HG03520 (cell line): ENCODE measurements around the gene HHATL.
"Not testable (repeated sequence)": the region's sequence is repeated elsewhere in the genome, so short reads cannot be mapped to it uniquely, and the experiment has no call there.

Experiments used
- ATAC-seq: cut with Tn5 transposase; IDR thresholded peaks from one replicate; pipeline ENCODE4 v1.9.1; 2021; ENCODE audit warnings: mild to moderate bottlenecking, moderate library complexity; ENCODE audit not compliant: unreplicated experiment

Gene HHATL

GRCh38 chr3:42734263-42734860, 31.8 kb upstream of the HHATL start:
- ATAC-seq = no peak

- ATAC-seq = no peak
These were observed 31.1 kb upstream of the HHATL start for GRCh38 chr3:42733501-42734262.

GRCh38 chr3:42732829-42733459, 30.3 kb upstream of the HHATL start:
- ATAC-seq = no peak

- ATAC-seq = no peak
These were observed 29.7 kb upstream of the HHATL start for GRCh38 chr3:42732196-42732828.

- no peak for ATAC-seq
These were observed 29.0 kb upstream of the HHATL start for GRCh38 chr3:42731476-42732195.

GRCh38 chr3:42730706-42731420, 28.3 kb upstream of the HHATL start:
- ATAC-seq = no peak

- ATAC-seq = no peak
These were observed 27.7 kb upstream of the HHATL start for GRCh38 chr3:42730294-42730693.

- ATAC-seq = no peak
These were observed 27.0 kb upstream of the HHATL start for GRCh38 chr3:42729404-42730145.

- ATAC-seq = no peak
These were observed 26.2 kb upstream of the HHATL start for GRCh38 chr3:42728668-42729364.

GRCh38 chr3:42728056-42728455, 25.5 kb upstream of the HHATL start:
- no peak for ATAC-seq

GRCh38 chr3:42725454-42725853, 22.9 kb upstream of the HHATL start:
- no peak for ATAC-seq

- no peak for ATAC-seq
These were observed 20.6 kb upstream of the HHATL start for GRCh38 chr3:42723219-42723618.

GRCh38 chr3:42722442-42722841, 19.8 kb upstream of the HHATL start:
- not testable (repeated sequence) for ATAC-seq

- no peak for ATAC-seq
These were observed 19.1 kb upstream of the HHATL start for GRCh38 chr3:42721690-42722089.

- ATAC-seq = no peak
These were observed 17.5 kb upstream of the HHATL start for GRCh38 chr3:42720126-42720525.

GRCh38 chr3:42719002-42719401, 16.4 kb upstream of the HHATL start:
- no peak for ATAC-seq

- no peak for ATAC-seq
These were observed 15.7 kb upstream of the HHATL start for GRCh38 chr3:42718338-42718737.

GRCh38 chr3:42717306-42717705, 14.7 kb upstream of the HHATL start:
- ATAC-seq = no peak

GRCh38 chr3:42714171-42714852, 11.7 kb upstream of the HHATL start:
- no peak for ATAC-seq
